NCI-H510A (cell line): ENCODE data around the gene RHOJ.
"Not testable (repeated sequence)": the region's sequence is repeated elsewhere in the genome, so short reads cannot be mapped to it uniquely, and the experiment has no call there.

Experiments
- DNase-seq: peaks from one replicate; lab custom pipeline; 2025; lab: John Stamatoyannopoulos, UW

Gene RHOJ

DNA sequence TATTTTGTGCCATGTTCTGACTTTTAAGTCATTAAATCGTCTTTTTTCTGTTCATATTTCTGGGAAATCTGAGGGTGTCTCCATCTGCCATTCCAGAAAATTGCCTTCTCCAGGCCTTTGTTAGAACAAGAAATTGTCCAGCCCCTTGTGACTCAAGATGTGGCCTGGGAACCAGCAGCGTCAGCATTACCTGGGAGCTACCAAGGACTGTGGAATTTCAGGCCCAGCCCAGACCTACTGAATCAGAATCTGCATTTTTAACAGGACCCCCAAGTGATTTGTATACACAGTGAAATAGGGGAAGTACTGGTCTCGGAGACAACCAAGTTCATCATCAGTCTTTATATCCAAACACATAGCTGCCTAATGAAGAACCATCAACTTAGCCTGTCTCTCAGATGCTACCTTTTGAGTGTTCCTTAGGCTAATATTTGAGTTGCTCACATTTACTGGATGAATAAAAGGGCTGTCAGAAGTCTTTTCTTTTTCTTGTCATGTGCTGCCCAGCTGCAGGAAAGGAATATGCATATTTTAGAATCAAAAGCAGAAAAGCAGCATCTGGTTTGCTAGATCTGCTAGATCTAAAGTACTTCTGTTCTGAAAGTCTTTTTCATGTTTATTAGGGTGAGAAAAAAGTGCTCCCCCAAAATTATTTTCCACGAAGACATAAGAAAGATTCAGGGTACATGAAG lies 93.3 kb downstream of the RHOJ start:
- no peak for DNase-seq

DNA sequence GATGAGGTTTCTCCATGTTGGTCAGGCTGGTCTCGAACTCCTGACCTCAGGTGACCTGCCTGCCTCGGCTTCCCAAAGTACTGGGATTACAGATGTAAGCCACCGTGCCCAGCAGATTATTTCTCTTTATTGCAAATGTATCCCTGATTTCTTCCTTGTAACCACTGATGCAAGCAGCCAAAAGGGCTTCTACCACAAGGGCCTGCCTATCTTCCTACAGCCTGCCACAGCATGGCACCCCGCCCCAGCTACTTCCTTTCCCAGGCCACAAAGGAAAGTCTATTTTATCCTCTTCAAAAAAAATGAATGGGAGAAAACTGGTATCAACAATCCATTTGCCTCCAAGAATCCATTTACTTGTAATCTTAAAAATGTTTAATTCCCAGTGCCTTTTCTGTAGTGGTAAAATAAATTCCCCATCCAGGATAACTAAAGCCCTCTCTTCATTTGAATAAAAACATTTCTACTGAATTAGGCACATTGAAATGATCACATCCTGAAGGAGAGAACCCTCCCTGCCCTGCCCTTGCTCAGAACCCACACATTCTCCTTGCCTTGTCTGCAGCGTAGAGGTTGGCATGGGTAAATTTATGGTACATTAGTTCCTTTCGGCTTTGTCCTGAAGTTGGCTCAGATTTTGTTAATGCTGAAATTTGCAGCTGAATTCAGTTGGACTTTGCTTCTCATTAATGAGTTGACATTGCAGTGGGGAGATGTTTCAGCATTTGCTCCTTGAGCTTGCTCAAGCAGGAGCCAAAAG lies 95.3 kb downstream of the RHOJ start:
- DNase-seq = no peak

DNA sequence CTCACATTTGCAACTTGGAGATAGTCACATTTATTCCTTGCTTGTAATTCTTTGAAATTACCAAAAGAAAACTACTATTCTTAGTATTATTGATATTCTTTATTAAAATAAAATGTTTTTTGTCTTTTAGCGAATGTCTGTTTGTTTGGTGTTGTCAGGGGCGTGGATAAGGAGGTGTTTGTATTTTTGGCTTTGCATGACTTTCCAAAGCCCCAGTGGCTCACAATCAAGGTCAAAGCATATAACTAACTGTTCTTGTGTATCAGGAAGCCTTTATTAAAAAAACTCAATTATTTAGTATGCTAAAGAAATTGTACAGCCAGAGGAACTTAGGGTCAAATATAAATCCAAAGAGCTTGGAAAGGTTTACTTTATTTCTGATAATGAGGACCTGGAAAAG lies 96.6 kb downstream of the RHOJ start:
- DNase-seq = no peak

DNA sequence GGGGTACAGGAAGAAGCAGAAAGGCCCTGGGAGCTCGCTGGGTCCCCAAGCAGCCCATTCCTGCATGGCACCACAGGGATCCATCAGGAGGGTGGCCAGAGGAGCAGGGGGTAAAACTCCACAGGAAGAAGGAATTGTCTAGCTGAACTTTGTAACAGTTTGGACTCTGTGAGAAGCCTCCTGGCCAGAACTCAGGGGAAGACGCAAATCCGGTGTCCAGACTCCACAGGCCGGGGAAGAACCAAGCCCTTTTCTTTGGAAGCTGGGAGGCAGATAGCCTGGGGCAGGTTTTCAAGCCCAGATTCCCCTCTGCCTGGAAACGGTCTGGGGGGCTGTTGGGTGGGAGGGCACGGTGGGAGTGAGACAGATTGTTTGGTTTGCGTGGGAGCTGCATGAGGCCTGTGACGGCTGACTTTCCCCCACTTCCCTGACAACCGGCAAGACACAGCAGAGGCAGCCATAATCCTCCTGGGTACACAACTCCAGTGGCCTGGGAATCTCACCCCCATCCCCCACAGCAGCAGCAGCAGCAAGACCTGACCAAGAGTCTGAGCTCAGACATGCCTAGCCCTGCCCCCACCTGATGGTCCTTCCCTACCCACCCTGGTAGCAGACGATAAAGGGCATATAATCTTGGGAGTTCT lies 97.8 kb downstream of the RHOJ start:
- no peak for DNase-seq

DNA sequence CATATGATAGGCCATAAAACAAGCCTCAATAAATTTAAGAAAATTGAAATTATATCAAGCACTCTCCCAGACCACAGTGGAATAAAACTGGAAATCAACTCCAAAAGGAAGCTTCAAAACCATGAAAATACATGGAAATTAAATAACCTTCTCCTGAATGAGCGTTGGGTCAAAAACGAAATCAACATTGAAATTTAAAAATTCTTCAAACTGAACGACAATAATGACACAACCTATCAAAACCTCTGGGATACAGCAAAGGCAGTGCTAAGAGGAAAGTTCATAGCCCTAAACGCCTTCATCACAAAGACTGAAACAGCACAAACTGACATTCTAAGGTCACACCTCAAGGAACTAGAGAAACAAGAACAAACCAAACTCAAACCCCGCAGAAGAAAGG lies 100.2 kb downstream of the RHOJ start:
- DNase-seq = not testable (repeated sequence)

DNA sequence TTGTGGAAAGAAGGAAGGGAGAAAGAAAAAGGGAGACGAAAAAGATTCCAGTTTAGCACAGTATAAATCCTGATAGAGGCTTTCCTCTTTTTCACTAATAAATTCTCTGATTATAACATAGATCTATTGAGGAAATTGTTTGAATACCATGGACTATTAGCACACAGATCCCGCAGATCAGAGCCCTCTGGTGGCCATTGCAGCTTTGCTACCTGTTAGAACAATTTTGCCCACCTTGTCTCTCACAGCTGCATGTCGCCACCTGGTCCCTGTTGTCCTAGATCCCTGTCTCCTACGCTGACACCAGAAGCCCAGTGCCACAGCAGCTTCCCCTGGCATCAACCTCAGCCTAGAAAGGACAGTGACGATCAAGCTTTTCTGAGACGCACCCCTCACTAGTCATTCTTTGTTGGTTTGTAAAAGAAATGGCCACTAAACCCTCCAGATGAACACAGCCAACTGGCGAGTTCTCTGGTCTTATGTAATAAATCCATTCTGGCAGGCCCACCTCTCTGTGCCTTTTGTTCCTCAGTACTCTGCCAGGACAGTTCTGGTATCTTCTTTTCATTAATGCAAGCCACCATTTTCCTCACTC lies 104.6 kb downstream of the RHOJ start:
- DNase-seq = no peak

DNA sequence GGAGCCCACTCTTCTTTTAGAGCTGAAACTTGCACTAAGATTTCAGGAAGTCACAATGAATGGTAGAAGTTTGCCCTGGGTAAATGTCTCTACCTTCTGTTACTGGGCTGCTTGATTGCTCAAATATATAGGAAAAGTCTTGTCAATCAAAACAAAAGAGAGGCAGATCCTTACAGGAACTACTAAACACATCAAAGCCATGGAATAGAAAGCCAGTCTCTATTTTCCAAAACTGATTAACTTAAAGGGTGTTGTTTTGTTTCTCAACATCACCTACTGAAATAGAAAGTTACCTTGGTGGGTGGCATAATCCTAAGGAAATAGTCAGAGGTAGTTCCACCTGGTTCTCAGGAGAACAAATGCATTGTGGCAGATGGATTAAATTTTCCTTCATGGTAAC lies 114.6 kb downstream of the RHOJ start, which contains the start of gene GPHB5:
TSS of gene GPHB5 (minus strand) at position 101 of the 400 bp plus-strand sequence. CDS start 1,086 bp downstream, outside the sequence.
- DNase-seq = no peak

DNA sequence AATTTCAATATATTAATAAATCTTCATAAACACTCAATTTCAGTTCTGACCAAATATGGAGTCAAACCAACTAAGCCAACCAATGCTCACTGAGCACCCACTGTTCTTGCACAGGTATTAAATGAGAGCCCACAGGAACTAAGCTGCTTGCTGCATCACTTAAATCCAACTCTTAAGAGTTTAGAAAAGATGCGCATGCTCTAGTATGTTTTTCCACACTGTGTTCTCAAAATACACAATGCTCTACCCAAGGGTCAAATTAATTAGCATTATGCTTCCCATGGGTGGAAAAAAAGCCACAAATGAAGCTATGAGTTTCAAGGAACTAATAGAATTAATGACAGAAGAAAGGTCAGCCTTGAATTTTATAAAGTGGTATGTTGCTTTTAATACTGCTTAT lies 118.2 kb downstream of the RHOJ start:
- no peak for DNase-seq

DNA sequence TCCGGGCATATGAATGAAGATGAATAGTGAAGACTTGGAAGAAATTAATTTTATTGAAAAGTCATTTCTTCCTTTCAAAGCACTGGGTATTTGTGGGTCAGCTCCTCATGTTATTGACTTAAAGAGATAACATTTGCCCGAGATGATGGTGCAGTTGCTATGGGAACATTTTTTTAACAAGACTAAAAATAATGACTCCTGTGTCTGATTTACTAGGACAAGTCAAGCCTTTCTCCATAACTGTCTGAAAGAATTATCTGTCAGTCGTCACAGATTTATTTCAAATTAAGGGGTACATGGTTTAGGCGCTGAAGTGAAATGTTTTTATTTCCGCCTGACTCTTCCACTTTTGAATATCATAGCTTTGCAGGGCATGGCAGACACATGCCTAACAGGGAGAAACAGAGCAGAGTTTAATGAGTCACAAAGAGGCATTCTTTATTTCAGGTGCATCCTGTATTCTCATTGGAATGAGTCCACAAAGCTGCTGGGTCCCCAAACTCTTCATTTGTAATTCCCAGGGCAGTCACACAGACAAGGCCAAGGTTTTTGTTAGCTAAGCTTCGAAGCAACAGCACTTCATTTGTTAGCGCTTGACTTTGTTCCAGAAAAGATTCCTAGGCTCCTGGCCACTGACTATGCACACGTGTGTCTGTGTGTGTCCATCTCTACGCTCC lies 118.8 kb downstream of the RHOJ start:
- DNase-seq = no peak

DNA sequence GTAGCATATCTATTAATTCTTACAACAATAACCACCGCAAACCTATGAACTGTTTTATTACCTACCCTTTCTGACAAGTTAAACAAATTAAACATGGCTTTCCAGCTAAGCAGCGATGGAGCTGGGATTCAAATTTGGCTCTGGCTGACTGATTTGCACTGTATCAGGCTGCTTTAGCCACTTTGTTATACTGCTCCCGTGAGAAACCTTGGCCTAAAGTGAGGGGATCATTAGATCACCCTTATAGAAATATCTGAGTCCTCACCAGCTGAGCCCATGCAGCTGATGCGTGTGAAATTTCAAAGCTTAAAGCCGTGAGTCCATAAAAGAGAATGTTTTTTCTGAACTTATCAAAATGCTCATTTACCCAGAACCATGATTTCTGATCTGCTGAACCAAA lies 122.6 kb downstream of the RHOJ start:
- no peak for DNase-seq

DNA sequence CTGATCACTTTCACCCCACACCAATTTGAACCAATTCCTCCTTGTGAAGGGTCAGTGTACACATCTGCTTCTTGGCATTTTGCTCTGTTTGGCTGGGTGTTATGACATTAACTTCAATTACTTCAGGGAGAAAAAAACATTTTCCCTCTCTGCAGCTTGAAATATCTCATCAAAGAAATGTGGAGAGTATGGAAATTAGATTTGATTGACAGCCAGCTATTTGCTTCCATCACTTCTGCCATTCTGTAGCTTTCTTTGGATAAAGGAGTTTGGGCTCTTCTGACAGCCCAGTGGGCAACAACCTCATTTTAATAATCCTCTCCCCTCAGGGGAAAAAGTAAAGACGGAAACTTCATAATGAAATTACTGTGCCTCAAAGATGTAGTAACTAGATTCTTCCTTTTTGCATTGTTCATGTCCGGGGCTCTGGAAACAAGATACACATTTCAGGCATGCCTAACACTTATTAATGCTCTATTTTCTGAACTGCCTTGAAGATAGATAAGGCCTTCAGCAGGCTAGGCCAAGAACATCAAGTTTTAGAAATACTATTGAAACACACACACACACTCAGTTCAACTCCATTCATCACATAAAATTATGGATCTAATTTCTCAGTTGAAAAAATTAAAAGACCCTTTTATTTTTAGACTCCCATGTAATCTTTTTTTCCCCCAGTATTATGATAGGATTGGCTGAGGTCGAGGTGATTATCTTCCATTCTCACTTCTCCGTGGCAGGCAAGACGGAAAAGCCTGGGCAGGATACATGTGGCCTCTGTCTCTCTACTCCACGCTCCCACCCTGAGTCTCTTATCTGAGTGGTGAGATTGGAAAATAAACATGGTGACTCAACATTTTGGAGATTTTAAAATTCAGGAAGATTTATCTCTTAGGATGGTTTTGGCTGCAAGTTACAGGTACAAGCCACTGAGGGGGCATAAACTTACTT lies 124.8 kb downstream of the RHOJ start:
- no peak for DNase-seq

DNA sequence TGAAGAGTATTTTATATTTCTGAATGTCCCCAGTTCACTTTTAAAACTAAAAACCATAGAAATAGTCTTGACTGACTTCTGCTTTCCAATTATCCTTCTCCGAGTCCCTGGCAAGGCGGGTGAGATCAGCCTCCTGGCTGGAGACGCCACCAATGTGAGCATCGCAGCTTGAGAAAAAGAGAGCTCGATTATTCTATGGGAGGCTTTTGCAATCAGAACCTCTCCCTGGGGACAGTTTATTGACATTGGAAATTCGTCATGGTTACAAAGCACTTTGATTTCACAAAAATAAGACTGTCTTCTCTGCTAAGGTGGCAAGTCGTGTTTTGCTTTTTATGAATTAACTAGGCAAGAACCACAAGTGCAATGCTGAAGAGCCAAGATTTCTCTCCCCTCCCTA lies 138.1 kb downstream of the RHOJ start:
- DNase-seq = no peak
